WTC11 (cell line): ENCODE measurements around the gene CAMTA1. TPM values are rescaled to one million over a fixed set of nuclear protein-coding genes. Genes with fewer than 3 reads are reported as not detected.

ENCODE experiments used
- ATAC-seq: fragments of 200-7000 bp; cut with Tn5 transposase; 2 replicates; pipeline ENCODE4 v1.10.0; 2021; ENCODE audit warnings: mild to moderate bottlenecking, moderate library complexity
- CTCF ChIA-PET: fragments of 300-600 bp; sonication (Branson Sonifier 250); formaldehyde crosslinking; loops from one replicate; lab custom pipeline; 2021; ENCODE audit warnings: antibody characterized with exemption; lab: Charles Lee
- POLR2A ChIA-PET: fragments of 350-600 bp; sonication (Branson Sonifier 250); formaldehyde crosslinking; loops from one replicate; lab custom pipeline; 2021; ENCODE audit warnings: antibody characterized with exemption; lab: Charles Lee
- DNase-seq: peaks from one replicate; pipeline ENCODE4 v3.0.0; 2021; ENCODE audit warnings: low spot score
- H3K27ac Mint-ChIP-seq: 2 replicates; pipeline ENCODE4 v1.8.0; 2021; ENCODE audit warnings: mixed read lengths
- H3K27me3 Mint-ChIP-seq: 2 replicates; pipeline ENCODE4 v1.8.0; 2021; ENCODE audit warnings: low read depth, mild to moderate bottlenecking, moderate library complexity, mixed read lengths
- H3K36me3 Mint-ChIP-seq: 2 replicates; pipeline ENCODE4 v1.8.0; 2021; ENCODE audit warnings: mixed read lengths
- H3K4me1 Mint-ChIP-seq: 2 replicates; pipeline ENCODE4 v1.8.0; 2022; ENCODE audit warnings: mixed read lengths
- H3K4me3 Mint-ChIP-seq: 2 replicates; pipeline ENCODE4 v1.8.0; 2021; ENCODE audit warnings: mild to moderate bottlenecking, moderate library complexity, mixed read lengths
- H3K9me3 Mint-ChIP-seq: 2 replicates; pipeline ENCODE4 v1.8.0; 2021; ENCODE audit warnings: mixed read lengths
- AR ChIP-seq: fragments of 250-450 bp; sonication (Bioruptor Pico); IDR thresholded peaks from 2 replicates; pipeline ENCODE4 v1.9.0; 2021; ENCODE audit warnings: mild to moderate bottlenecking
- ARID4B ChIP-seq: sonication (generic); formaldehyde crosslinking; IDR thresholded peaks from 2 replicates; pipeline ENCODE4 v1.8.0; 2023; ENCODE audit warnings: missing genetic modification reagents, mild to moderate bottlenecking, borderline replicate concordance
- CREB1 ChIP-seq: sonication (generic); formaldehyde crosslinking; IDR thresholded peaks from 2 replicates; pipeline ENCODE4 v1.8.0; 2023; ENCODE audit warnings: mild to moderate bottlenecking, missing genetic modification reagents
- CREM ChIP-seq: sonication (generic); formaldehyde crosslinking; IDR thresholded peaks from 2 replicates; pipeline ENCODE4 v1.8.1; 2022; ENCODE audit warnings: mild to moderate bottlenecking, missing genetic modification reagents, moderate library complexity
- E2F1 ChIP-seq: sonication (generic); formaldehyde crosslinking; IDR thresholded peaks from 2 replicates; pipeline ENCODE4 v1.8.0; 2022; ENCODE audit warnings: mild to moderate bottlenecking, missing genetic modification reagents
- EMX1 ChIP-seq: fragments of 250-450 bp; sonication (Bioruptor Pico); IDR thresholded peaks from 2 replicates; pipeline ENCODE4 v1.8.0; 2021; ENCODE audit warnings: mild to moderate bottlenecking
- FOXK1 ChIP-seq: sonication (generic); formaldehyde crosslinking; IDR thresholded peaks from 2 replicates; pipeline ENCODE4 v1.8.0; 2022; ENCODE audit warnings: mild to moderate bottlenecking, moderate library complexity, missing genetic modification reagents
- IRF1 ChIP-seq: sonication (generic); formaldehyde crosslinking; IDR thresholded peaks from 2 replicates; pipeline ENCODE4 v1.8.0; 2023; ENCODE audit warnings: missing genetic modification reagents
- NFATC4 ChIP-seq: fragments of 250-450 bp; sonication (Bioruptor Pico); IDR thresholded peaks from 2 replicates; pipeline ENCODE4 v1.9.0; 2021; ENCODE audit warnings: mild to moderate bottlenecking
- SP1 ChIP-seq: sonication (generic); formaldehyde crosslinking; conservative IDR thresholded peaks from 2 replicates; pipeline ENCODE4 v1.8.1; 2022; ENCODE audit warnings: missing genetic modification reagents
- USF1 ChIP-seq: sonication (generic); formaldehyde crosslinking; IDR thresholded peaks from 2 replicates; pipeline ENCODE4 v1.8.0; 2022; ENCODE audit warnings: mild to moderate bottlenecking, missing genetic modification reagents
- ZNF219 ChIP-seq: sonication (generic); formaldehyde crosslinking; IDR thresholded peaks from 2 replicates; pipeline ENCODE4 v1.8.0; 2023; ENCODE audit warnings: missing genetic modification reagents, mild to moderate bottlenecking, borderline replicate concordance
- ZNF532 ChIP-seq: fragments of 250-450 bp; sonication (Bioruptor Pico); IDR thresholded peaks from 2 replicates; pipeline ENCODE4 v1.9.0; 2021; ENCODE audit warnings: mild to moderate bottlenecking, borderline replicate concordance
- total RNA-seq: library from RNA; stranded (reverse); gene quantifications from 3 replicates; pipeline ENCODE4 v1.2.3, GENCODE V29; 2021

The CAMTA1 gene
- total RNA-seq, 1 experiment from 2014 or later = 86.4 TPM

GRCh38 chr1:7219031-7219430, 433.8 kb downstream of the CAMTA1 start (continued):
- no peak for TF ChIP-seq CREB1 (CRISPR knock-in tag)

- no peak for TF ChIP-seq IRF1
- no peak for TF ChIP-seq SP1 (CRISPR knock-in tag)
- TF ChIP-seq AR (CRISPR knock-in tag) = no peak
- TF ChIP-seq E2F1 (CRISPR knock-in tag) = no peak
- no peak for TF ChIP-seq FOXK1 (CRISPR knock-in tag)
- no peak for TF ChIP-seq CREM
- TF ChIP-seq ZNF532 (CRISPR knock-in tag) = no peak
- TF ChIP-seq NFATC4 = no peak
- TF ChIP-seq ZNF219 (CRISPR knock-in tag) = no peak
- no peak for TF ChIP-seq EMX1 (CRISPR knock-in tag)
- no peak for TF ChIP-seq USF1
- no peak for TF ChIP-seq ARID4B (CRISPR knock-in tag)
- no peak overlapping the region for H3K4me3 Mint-ChIP-seq
- no peak overlapping the region for H3K27ac Mint-ChIP-seq
- no peaks in the 10 kb centered on the region for H3K36me3 Mint-ChIP-seq
- H3K4me1 Mint-ChIP-seq = no peaks in the 10 kb centered on the region
- H3K9me3 Mint-ChIP-seq = no peaks in the 10 kb centered on the region
- CTCF ChIA-PET = no interaction called here
- H3K27me3 Mint-ChIP-seq = no peaks in the 10 kb centered on the region
- POLR2A ChIA-PET = interaction anchor here (0.6 kb wide), 1 partner anchor 543 kb away, joined by 5 read pairs; no protein-coding TSS in a partner anchor
- DNase-seq = no peak
- ATAC-seq = no peak
Observed at GRCh38 chr1:7220007-7220406, 434.8 kb downstream of the CAMTA1 start.
